Measurements from ENCODE around the gene STBD1.
"Not testable (repeated sequence)": the region's sequence is repeated elsewhere in the genome, so short reads cannot be mapped to it uniquely, and the experiment has no call there.

STBD1 gene

GRCh38 chr4:76275486-76276124, 30.9 kb upstream of the STBD1 start:
- DNase-seq (ENCODE audit: low read depth) = no peak
- H3K4me3 ChIP-seq (ENCODE audit: low read depth, low read length) = no peak overlapping the region
- no peak for TF ChIP-seq CTCF (IDR thresholded peaks at IDR 0.05; ENCODE audit: control insufficient read depth, extremely low read depth, insufficient read depth)

- TF ChIP-seq CTCF (IDR thresholded peaks at IDR 0.05; ENCODE audit: control insufficient read depth, extremely low read depth, insufficient read depth) = no peak
- no peak for DNase-seq (ENCODE audit: low read depth)
These were observed 29.7 kb upstream of the STBD1 start for GRCh38 chr4:76276813-76277212.

GRCh38 chr4:76277667-76278066, 28.9 kb upstream of the STBD1 start:
- no peak overlapping the region for H3K4me3 ChIP-seq (ENCODE audit: low read depth, low read length)
- no peak for DNase-seq (ENCODE audit: low read depth)
- no peak for TF ChIP-seq CTCF (IDR thresholded peaks at IDR 0.05; ENCODE audit: control insufficient read depth, extremely low read depth, insufficient read depth)

More at GRCh38 chr4:76276813-76277212, 29.7 kb upstream of the STBD1 start:
- no peak overlapping the region for H3K4me3 ChIP-seq (ENCODE audit: low read depth, low read length)

- TF ChIP-seq CTCF (IDR thresholded peaks at IDR 0.05; ENCODE audit: control insufficient read depth, extremely low read depth, insufficient read depth) = no peak
- no peak for DNase-seq (ENCODE audit: low read depth)
These were observed 27.9 kb upstream of the STBD1 start for GRCh38 chr4:76278583-76278982.

GRCh38 chr4:76279462-76279861, 27.1 kb upstream of the STBD1 start:
- H3K4me3 ChIP-seq (ENCODE audit: low read depth, low read length) = no peak overlapping the region
- DNase-seq (ENCODE audit: low read depth) = no peak
- TF ChIP-seq CTCF (IDR thresholded peaks at IDR 0.05; ENCODE audit: control insufficient read depth, extremely low read depth, insufficient read depth) = no peak

More at GRCh38 chr4:76278583-76278982, 27.9 kb upstream of the STBD1 start:
- no peak overlapping the region for H3K4me3 ChIP-seq (ENCODE audit: low read depth, low read length)

- no peak for TF ChIP-seq CTCF (IDR thresholded peaks at IDR 0.05; ENCODE audit: control insufficient read depth, extremely low read depth, insufficient read depth)
- DNase-seq (ENCODE audit: low read depth) = no peak
- no peak overlapping the region for H3K4me3 ChIP-seq (ENCODE audit: low read depth, low read length)
These were observed 25.8 kb upstream of the STBD1 start for GRCh38 chr4:76280488-76281441.

- DNase-seq (ENCODE audit: low read depth); H3K4me3 ChIP-seq (ENCODE audit: low read depth, low read length): not testable (repeated sequence)
These were observed 24.9 kb upstream of the STBD1 start for GRCh38 chr4:76281594-76281993.

All from LNCaP clone FGC (cell line).